GM13977 (cell line): Measurements from ENCODE around the gene CDYL.
A peak's percentile ranks its signal among the peaks of the same experiment; 100 is the strongest.

Experiments
- DNase-seq: peaks from one replicate; pipeline ENCODE4 v3.0.0; 2012; ENCODE audit warnings: low spot score
- in situ Hi-C: fragments of 300-500 bp; cut with MboI; formaldehyde crosslinking; loops from one replicate; pipeline ENCODE4 v1.12.0; 2022; ENCODE audit warnings: low sequenced_read_pairs, low pct_unique_long_range_greater_than_20kb, mixed read lengths, inconsistent platforms; ENCODE audit not compliant: unreplicated experiment
- TF ChIP-seq, protein P1 (sequence below): IDR thresholded peaks from 2 replicates; pipeline ENCODE4 v1.5.1; 2012; ENCODE audit warnings: mild to moderate bottlenecking, control low read depth; ENCODE audit not compliant: insufficient read depth; ENCODE audit errors: extremely low read depth, missing control alignments

CDYL gene

DNA sequence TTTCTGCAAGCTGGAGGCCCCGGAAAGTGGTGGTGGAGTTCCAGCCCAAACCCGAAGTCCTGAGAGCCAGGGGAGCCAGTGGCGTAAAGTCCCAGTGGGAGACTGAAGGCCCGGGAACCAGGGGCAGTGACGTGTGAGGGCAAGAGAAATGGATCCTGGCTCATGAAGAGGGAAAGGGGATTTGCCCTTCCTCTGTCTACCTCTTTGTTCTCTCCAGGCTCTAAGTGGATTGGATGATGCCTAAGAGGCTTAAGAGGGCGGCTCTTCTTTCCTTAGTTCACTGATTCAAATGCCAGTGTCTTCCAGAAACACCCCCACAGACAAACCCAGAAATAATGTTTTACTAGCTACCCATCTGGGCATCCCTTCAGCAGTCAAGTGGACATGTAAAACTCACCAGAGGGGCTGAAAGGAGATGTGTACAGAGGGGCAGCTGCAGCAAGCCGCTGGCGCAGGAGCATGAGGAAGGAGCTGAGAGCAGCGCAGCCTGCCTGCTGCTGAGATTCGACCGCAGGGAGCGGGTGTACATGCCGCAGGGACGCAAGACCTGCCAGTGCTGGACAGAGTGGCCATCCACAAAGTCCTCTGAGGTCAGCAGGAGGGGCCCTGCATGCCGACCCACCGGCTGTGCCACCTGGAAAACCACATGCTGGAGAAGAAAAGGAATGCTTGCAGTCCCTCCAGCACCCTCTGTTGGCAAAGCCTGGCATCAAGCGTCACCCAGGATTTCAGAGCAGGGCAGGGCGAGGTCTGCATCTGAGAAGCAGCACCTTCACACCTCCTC lies 29.5 kb downstream of the CDYL start:
- DNase-seq: no peak
- in situ Hi-C loops: no loop called here
- TF ChIP-seq, protein P1, sequence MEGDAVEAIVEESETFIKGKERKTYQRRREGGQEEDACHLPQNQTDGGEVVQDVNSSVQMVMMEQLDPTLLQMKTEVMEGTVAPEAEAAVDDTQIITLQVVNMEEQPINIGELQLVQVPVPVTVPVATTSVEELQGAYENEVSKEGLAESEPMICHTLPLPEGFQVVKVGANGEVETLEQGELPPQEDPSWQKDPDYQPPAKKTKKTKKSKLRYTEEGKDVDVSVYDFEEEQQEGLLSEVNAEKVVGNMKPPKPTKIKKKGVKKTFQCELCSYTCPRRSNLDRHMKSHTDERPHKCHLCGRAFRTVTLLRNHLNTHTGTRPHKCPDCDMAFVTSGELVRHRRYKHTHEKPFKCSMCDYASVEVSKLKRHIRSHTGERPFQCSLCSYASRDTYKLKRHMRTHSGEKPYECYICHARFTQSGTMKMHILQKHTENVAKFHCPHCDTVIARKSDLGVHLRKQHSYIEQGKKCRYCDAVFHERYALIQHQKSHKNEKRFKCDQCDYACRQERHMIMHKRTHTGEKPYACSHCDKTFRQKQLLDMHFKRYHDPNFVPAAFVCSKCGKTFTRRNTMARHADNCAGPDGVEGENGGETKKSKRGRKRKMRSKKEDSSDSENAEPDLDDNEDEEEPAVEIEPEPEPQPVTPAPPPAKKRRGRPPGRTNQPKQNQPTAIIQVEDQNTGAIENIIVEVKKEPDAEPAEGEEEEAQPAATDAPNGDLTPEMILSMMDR: peak; percentile 56

DNA sequence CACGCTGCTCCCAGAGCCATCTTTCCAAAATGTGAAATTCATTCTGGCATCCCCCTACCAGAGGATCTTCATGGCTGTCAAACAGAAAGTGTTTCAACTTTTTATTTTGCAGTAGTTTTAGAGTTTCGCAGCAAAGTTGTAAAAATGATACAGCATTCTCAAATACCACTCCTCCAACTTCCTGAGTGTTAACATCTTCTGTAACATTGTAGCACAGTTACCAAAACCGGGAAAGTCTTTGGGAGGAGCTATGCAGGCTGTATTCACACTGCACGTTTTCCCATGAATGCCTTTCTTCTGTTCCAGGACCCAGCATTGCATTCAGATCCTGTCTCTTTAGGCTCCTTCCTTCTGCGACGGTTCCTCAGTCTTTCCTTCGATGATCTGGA lies 30.1 kb downstream of the CDYL start:
- no peak for DNase-seq
- TF ChIP-seq, protein P1: no peak
- in situ Hi-C loops: no loop called here

DNA sequence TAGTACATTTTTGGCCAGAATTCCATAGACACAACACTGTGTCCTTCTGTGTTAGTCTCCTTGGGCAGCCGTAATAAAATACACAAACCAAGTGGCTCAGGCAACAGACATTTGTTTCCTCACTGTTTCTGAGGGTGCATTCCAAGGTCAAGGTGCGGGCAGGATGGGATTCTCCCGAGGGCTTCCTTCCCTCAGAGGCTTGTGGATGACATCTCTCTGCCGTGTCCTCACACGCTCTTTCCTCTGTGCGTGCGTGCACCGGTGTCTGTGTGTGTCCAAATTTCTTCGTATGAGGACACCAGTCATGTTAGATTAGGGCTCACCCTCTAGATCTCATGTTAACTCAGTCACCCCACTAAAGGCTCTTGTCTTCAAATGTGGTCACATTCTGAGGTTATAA lies 30.6 kb downstream of the CDYL start:
- in situ Hi-C loops: no loop called here
- DNase-seq: no peak
- TF ChIP-seq, protein P1: no peak

DNA sequence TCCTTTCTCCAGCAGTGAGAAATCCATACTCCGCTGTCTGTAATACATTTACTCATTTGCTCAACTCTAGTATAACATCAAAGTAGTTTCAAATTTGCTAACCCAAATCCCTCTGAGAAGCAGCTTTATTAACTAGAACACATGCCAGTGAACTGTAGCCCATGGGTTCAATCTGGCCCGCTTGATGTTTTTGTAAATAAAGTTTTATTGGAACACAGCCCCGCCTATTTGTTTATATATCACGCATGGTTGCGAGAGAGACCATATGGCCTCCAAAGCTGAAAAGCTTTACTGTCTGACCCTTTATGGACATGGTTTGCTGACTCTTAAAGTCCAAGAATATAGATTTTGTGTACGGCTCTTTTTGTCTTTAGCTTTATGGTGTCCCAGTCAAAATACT lies 32.2 kb downstream of the CDYL start:
- TF ChIP-seq, protein P1: no peak
- in situ Hi-C loops: no loop called here
- no peak for DNase-seq

DNA sequence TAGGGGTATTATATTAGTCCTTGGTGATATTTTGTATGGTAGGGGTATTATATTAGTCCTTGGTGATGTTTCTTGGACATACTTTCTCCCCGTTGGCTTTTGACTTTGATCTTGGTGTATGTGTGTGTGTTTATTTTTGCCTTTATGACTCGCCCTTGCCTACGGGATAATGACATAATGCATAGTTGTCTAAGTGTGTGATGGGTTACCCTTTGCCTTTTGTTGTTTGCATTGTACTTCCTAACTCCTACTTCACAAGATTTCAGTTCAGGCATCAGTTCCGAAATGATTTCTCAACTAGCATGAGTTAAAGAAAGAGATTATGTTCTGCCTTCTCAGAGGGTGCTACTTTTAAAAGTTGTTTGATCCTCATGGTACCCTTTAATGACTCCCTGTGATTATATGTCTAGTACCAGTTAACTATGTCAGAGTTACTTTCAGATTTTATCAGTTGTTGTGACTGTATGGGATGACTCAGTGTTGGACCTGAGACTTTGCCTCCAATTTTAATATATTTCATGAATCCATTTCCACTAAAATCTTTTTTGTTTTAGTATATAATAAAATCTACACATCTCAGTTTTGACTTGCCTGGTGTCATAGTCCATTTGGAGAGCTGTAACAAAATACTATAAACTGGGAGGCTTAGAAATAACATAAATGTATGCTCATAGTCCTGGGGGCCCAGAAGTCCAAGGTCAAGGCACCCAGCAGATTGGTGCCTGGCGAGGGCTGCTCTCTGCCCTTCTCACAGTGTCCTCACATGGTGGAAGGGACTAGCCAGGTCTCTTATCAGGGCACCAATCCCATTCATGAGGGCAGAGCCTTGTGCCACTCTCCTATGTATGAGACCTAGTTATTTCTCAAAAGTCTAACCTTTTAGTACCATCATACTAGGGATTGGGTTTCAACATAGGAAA lies 34.1 kb downstream of the CDYL start:
- TF ChIP-seq, protein P1: no peak
- in situ Hi-C loops: no loop called here
- DNase-seq: no peak

DNA sequence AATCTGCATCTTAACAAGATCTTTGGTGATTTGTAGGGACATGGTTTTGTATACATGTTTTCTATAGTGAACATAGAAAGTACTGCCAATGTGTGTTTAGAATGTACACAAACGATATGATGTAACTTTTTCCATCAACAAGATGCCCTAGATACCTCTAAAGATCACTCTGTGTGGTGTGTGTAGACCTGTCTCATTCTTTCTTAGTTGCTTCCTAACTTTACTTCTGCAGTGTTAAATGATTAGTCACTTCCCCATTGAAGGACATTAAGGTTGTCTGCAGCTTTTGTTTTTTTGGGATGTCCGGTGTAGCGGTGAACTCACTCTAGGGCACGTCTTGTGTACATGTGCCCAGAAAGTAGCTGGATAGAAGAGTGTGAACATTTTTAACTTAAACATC lies 35.9 kb downstream of the CDYL start:
- DNase-seq: no peak
- in situ Hi-C loops: no loop called here
- TF ChIP-seq, protein P1: no peak
